IMR-90 (cell line): Measurements from ENCODE around the gene WFDC12. TPM values are rescaled to one million over a fixed set of nuclear protein-coding genes. Genes with fewer than 3 reads are reported as not detected.

ENCODE experiments used
- ATAC-seq: fragments of 200-7000 bp; cut with Tn5 transposase; 2 replicates; pipeline ENCODE4 v1.9.1; 2020; ENCODE audit warnings: low read depth, mild to moderate bottlenecking, moderate library complexity
- BruUV-seq: library from RNA; stranded (reverse); fragments of 400-500 nt; replicated peaks from 2 replicates; lab custom pipeline; 2021; lab: Mats Ljungman, UMichigan
- CTCF ChIA-PET: fragments of 300-600 bp; formaldehyde crosslinking; extraction: SDS; loops from one replicate; lab custom pipeline; 2021; ENCODE audit warnings: antibody characterized with exemption; lab: Yijun Ruan, JAX
- POLR2A ChIA-PET: fragments of 300-600 bp; sonication (Branson Sonifier 250); formaldehyde crosslinking; loops from one replicate; lab custom pipeline; 2022; ENCODE audit warnings: antibody characterized with exemption; ENCODE audit not compliant: unreplicated experiment; lab: Charles Lee
- DNase-seq: peaks from one replicate; pipeline ENCODE4 v3.0.0; 2013
- H2AFZ ChIP-seq: replicated peaks from 2 replicates; pipeline ENCODE3; 2013; ENCODE audit warnings: low read length, mild to moderate bottlenecking; ENCODE audit not compliant: poor library complexity
- H2AK5ac ChIP-seq: 2 replicates; pipeline ENCODE4 v1.6.1; 2013; ENCODE audit warnings: low read depth, low read length, inconsistent platforms
- H2AK9ac ChIP-seq: replicated peaks from 2 replicates; pipeline ENCODE3; 2013; ENCODE audit warnings: mild to moderate bottlenecking, low read depth, low read length, moderate library complexity; ENCODE audit not compliant: poor library complexity
- H2BK120ac ChIP-seq: 2 replicates; pipeline ENCODE4 v1.6.1; 2013; ENCODE audit warnings: low read depth, low read length, inconsistent platforms
- H2BK15ac ChIP-seq: 3 replicates; pipeline ENCODE4 v1.6.1; 2013; ENCODE audit warnings: low read depth, low read length, inconsistent platforms
- H2BK20ac ChIP-seq: 2 replicates; pipeline ENCODE4 v1.6.1; 2013; ENCODE audit warnings: low read depth, mild to moderate bottlenecking, inconsistent platforms, low read length, moderate library complexity
- H2BK5ac ChIP-seq: 2 replicates; pipeline ENCODE4 v1.6.1; 2013; ENCODE audit warnings: mild to moderate bottlenecking, low read depth, low read length, inconsistent platforms; ENCODE audit not compliant: poor library complexity, severe bottlenecking
- H3K14ac ChIP-seq: replicated peaks from 2 replicates; pipeline ENCODE4 v1.6.1; 2013; ENCODE audit warnings: low read depth, low read length, inconsistent platforms
- H3K18ac ChIP-seq: 2 replicates; pipeline ENCODE4 v1.6.1; 2013; ENCODE audit warnings: low read depth, low read length, control low read depth
- H3K23ac ChIP-seq: 2 replicates; pipeline ENCODE4 v1.6.1; 2013; ENCODE audit warnings: low read depth, low read length, inconsistent platforms
- H3K27ac ChIP-seq: 2 replicates; pipeline ENCODE4 v1.5.1; 2013; ENCODE audit warnings: mild to moderate bottlenecking, control low read depth, low read length; ENCODE audit not compliant: insufficient read depth
- H3K27me3 ChIP-seq: 2 replicates; pipeline ENCODE4 v1.6.1; 2013; ENCODE audit warnings: low read length; ENCODE audit not compliant: control insufficient read depth, insufficient read depth
- H3K36me3 ChIP-seq: 2 replicates; pipeline ENCODE4 v1.6.1; 2013; ENCODE audit warnings: low read length, mixed read lengths; ENCODE audit not compliant: control insufficient read depth, insufficient read depth
- H3K4ac ChIP-seq: 2 replicates; pipeline ENCODE4 v1.6.1; 2013; ENCODE audit warnings: low read depth, low read length, inconsistent platforms
- H3K4me1 ChIP-seq: 2 replicates; pipeline ENCODE4 v1.6.1; 2013; ENCODE audit warnings: low read length, mixed read lengths; ENCODE audit not compliant: control insufficient read depth, insufficient read depth
- H3K4me2 ChIP-seq: 2 replicates; pipeline ENCODE4 v1.6.1; 2013; ENCODE audit warnings: low read depth, mild to moderate bottlenecking, control low read depth, low read length, moderate library complexity
- H3K4me3 ChIP-seq: 2 replicates; pipeline ENCODE4 v1.5.1; 2013; ENCODE audit warnings: low read depth, mild to moderate bottlenecking, control low read depth, low read length, moderate library complexity; ENCODE audit not compliant: insufficient read depth
- H3K56ac ChIP-seq: 2 replicates; pipeline ENCODE4 v1.6.1; 2013; ENCODE audit warnings: low read length, inconsistent platforms; ENCODE audit not compliant: insufficient read depth; ENCODE audit errors: extremely low read depth
- H3K79me1 ChIP-seq, 2 experiments: 2 replicates each; pipeline ENCODE4 v1.6.1; 2013; ENCODE audit warnings: low read length in 2 of 2, inconsistent platforms in 1 of 2, low read depth in 1 of 2
- H3K9ac ChIP-seq: 2 replicates; pipeline ENCODE4 v1.6.1; 2013; ENCODE audit warnings: low read depth, low read length, control low read depth
- H3K9me1 ChIP-seq: 2 replicates; pipeline ENCODE4 v1.6.1; 2013; ENCODE audit warnings: low read length, inconsistent platforms; ENCODE audit not compliant: insufficient read depth
- H3K9me3 ChIP-seq: 2 replicates; pipeline ENCODE4 v1.6.1; 2013; ENCODE audit warnings: low read length; ENCODE audit not compliant: control insufficient read depth, insufficient read depth
- H4K20me1 ChIP-seq: 2 replicates; pipeline ENCODE4 v1.6.1; 2013; ENCODE audit warnings: low read length, inconsistent platforms; ENCODE audit not compliant: insufficient read depth
- H4K5ac ChIP-seq: 2 replicates; pipeline ENCODE4 v1.6.1; 2013; ENCODE audit warnings: mild to moderate bottlenecking, low read depth, low read length, control low read depth
- H4K8ac ChIP-seq, 2 experiments: 2 replicates each; pipeline ENCODE4 v1.6.1; 2013; ENCODE audit warnings: low read depth in 2 of 2, low read length in 2 of 2, control low read depth in 1 of 2, inconsistent platforms in 1 of 2
- H4K91ac ChIP-seq: 2 replicates; pipeline ENCODE4 v1.6.1; 2013; ENCODE audit warnings: low read depth, low read length, inconsistent platforms; ENCODE audit not compliant: insufficient read depth
- BHLHE40 ChIP-seq: fragments of 150-350 bp; IDR thresholded peaks from 2 replicates; pipeline ENCODE4 v1.6.1; 2016; ENCODE audit warnings: mild to moderate bottlenecking, low read depth, low read length
- CEBPB ChIP-seq: IDR thresholded peaks from 2 replicates; pipeline ENCODE4 v1.6.1; 2012; ENCODE audit warnings: low read depth, low read length, improper control_type of control experiment
- CHD1 ChIP-seq: IDR thresholded peaks from 2 replicates; pipeline ENCODE4 v1.6.1; 2012; ENCODE audit warnings: low read depth, low read length, improper control_type of control experiment
- CTCF ChIP-seq: conservative IDR thresholded peaks from 2 replicates; pipeline ENCODE4 v1.5.1; 2012; ENCODE audit warnings: mild to moderate bottlenecking, low read depth, low read length, improper control_type of control experiment
- FOS ChIP-seq: fragments of 150-350 bp; IDR thresholded peaks from 2 replicates; pipeline ENCODE4 v1.6.1; 2016; ENCODE audit warnings: low read depth, low read length
- MAFK ChIP-seq: IDR thresholded peaks from 2 replicates; pipeline ENCODE4 v1.6.1; 2012; ENCODE audit warnings: low read depth, low read length, improper control_type of control experiment
- MAZ ChIP-seq: IDR thresholded peaks from 2 replicates; pipeline ENCODE4 v1.6.1; 2012; ENCODE audit warnings: low read depth, mild to moderate bottlenecking, low read length, improper control_type of control experiment, moderate library complexity, borderline replicate concordance
- MXI1 ChIP-seq: IDR thresholded peaks from 2 replicates; pipeline ENCODE4 v1.6.1; 2012; ENCODE audit warnings: low read depth, mild to moderate bottlenecking, low read length, moderate library complexity, borderline replicate concordance
- NFE2L2 ChIP-seq: fragments of 150-350 bp; IDR thresholded peaks from 2 replicates; pipeline ENCODE4 v1.6.1; 2016; ENCODE audit warnings: low read depth, mild to moderate bottlenecking, low read length
- POLR2A ChIP-seq: IDR thresholded peaks from 2 replicates; pipeline ENCODE4 v1.6.1; 2012; ENCODE audit warnings: mild to moderate bottlenecking, low read depth, low read length
- RAD21 ChIP-seq: IDR thresholded peaks from 2 replicates; pipeline ENCODE4 v1.6.1; 2012; ENCODE audit warnings: low read length, improper control_type of control experiment
- RCOR1 ChIP-seq: IDR thresholded peaks from 2 replicates; pipeline ENCODE4 v1.6.1; 2012; ENCODE audit warnings: mild to moderate bottlenecking, low read length, improper control_type of control experiment; ENCODE audit not compliant: insufficient replicate concordance
- RFX5 ChIP-seq: IDR thresholded peaks from 2 replicates; pipeline ENCODE4 v1.8.0; 2012; ENCODE audit warnings: low read depth, mild to moderate bottlenecking, low read length, moderate library complexity
- SMC3 ChIP-seq: fragments of 150-350 bp; IDR thresholded peaks from 2 replicates; pipeline ENCODE4 v1.6.1; 2016; ENCODE audit warnings: low read depth, mild to moderate bottlenecking, antibody characterized with exemption, low read length, moderate library complexity
- WGBS, 2 experiments: methylation state at CpG; one replicate each; pipeline versions ENCODE4 v1.1.5 to v1.1.7; 2013; ENCODE audit warnings: missing lambda C conversion rate in 2 of 2; ENCODE audit not compliant: insufficient read length in 1 of 2; ENCODE audit errors: extremely low coverage in 2 of 2; 5-methylcytosine and 5-hydroxymethylcytosine counted together
- dilution Hi-C: fragments of 300-500 bp; cut with HindIII; formaldehyde crosslinking; loops from one replicate; pipeline ENCODE4 v1.14.3; 2018; ENCODE audit warnings: low sequenced_read_pairs; ENCODE audit not compliant: unreplicated experiment
- in situ Hi-C: fragments of 300-500 bp; cut with MboI; formaldehyde crosslinking; loops from 3 replicates; pipeline ENCODE4 v1.14.3; 2019; ENCODE audit warnings: low sequenced_read_pairs, inconsistent platforms, mixed read lengths
- intact Hi-C: fragments of 100-400 bp; cut with micrococcal nuclease; formaldehyde crosslinking; loops from 2 replicates; pipeline ENCODE4 v1.10.0; 2022
- polyA plus RNA-seq, 3 experiments: library from polyadenylated mRNA; depleted of rRNA; stranded (reverse); fragments of >200 nt; gene quantifications; 2 replicates each; pipeline ENCODE4 v1.2.3, GENCODE V29; 2012; ENCODE audit warnings: low replicate concordance in 1 of 3
- total RNA-seq: library from RNA; depleted of rRNA; stranded (reverse); fragments of >200 nt; gene quantifications from 2 replicates; pipeline ENCODE4 v1.2.3, GENCODE V29; 2012
- TF ChIP-seq, protein P1 (sequence below): fragments of 150-350 bp; IDR thresholded peaks from 2 replicates; pipeline ENCODE4 v1.6.1; 2016; ENCODE audit warnings: low read depth, mild to moderate bottlenecking, low read length, moderate library complexity, borderline replicate concordance
- TF ChIP-seq, protein P2 (sequence below): fragments of 150-350 bp; IDR thresholded peaks from 2 replicates; pipeline ENCODE4 v1.6.1; 2017; ENCODE audit warnings: mild to moderate bottlenecking, antibody characterized with exemption, low read length, low read depth

WFDC12 gene
- total and polyA plus RNA-seq, 2 of the 4 experiments (the other 2 are of a cell fraction), result not detected

- H4K20me1 ChIP-seq, result no peaks in the 10 kb centered on the region
- H2BK5ac ChIP-seq, result peak overlapping the region; percentile 10
- BruUV-seq, result no TSS peak
- no peak overlapping the region for H3K4ac ChIP-seq
- no peaks in the 10 kb centered on the region for H3K9me3 ChIP-seq
- no peaks in the 10 kb centered on the region; the same call in 1 of the 2 replicates for H3K9me1 ChIP-seq
- no peak for DNase-seq
- no peak overlapping the region for H3K4me3 ChIP-seq
- H3K18ac ChIP-seq, result peak overlapping the region; percentile 24; the same call in 1 of the 2 replicates
- H2BK120ac ChIP-seq, result no peak overlapping the region
- H3K23ac ChIP-seq, result no peak overlapping the region
- H3K36me3 ChIP-seq, result 0 out of 2 replicates have a peak, but pooled peaks cover 1% of the 10 kb centered on the region
- H2BK15ac ChIP-seq, result peak overlapping the region; percentile 31; the same call in 1 of the 3 replicates
- peak overlapping the region; percentile 63 for H4K5ac ChIP-seq
- no peak overlapping the region for H3K27ac ChIP-seq
- no CpG with 5 or more reads among the region's 1 CpG for WGBS, 2 experiments
- no peak for ATAC-seq
- dilution Hi-C loops (no loop called here), in situ Hi-C loops (loop anchor here (5.0 kb wide), 1 partner anchor 39 kb away; no protein-coding TSS in a partner anchor), intact Hi-C loops (loop anchor here (5.0 kb wide), 1 partner anchor 34 kb away; no protein-coding TSS in a partner anchor)
- 0 out of 2 replicates have a peak overlapping the region, but pooled peaks have one; percentile 17 for H2AK5ac ChIP-seq
- H3K9ac ChIP-seq, result no peak overlapping the region
- ChIA-PET POLR2A (no interaction called here), CTCF (no interaction called here)
- H3K4me2 ChIP-seq, result no peak overlapping the region
- H2AK9ac ChIP-seq, result no peak overlapping the region
- H3K4me1 ChIP-seq, result peaks cover 16% of the 10 kb centered on the region
- H3K56ac ChIP-seq, result no peak overlapping the region
- H3K14ac ChIP-seq, result no peak overlapping the region
- TF ChIP-seq CTCF (no peak), MAFK (no peak), RCOR1 (no peak), POLR2A (no peak), BHLHE40 (no peak), FOS (no peak), CHD1 (no peak), RAD21 (no peak), NFE2L2 (no peak), SMC3 (no peak), MAZ (no peak), MXI1 (no peak), RFX5 (no peak), CEBPB (no peak)
- TF ChIP-seq, protein P1, sequence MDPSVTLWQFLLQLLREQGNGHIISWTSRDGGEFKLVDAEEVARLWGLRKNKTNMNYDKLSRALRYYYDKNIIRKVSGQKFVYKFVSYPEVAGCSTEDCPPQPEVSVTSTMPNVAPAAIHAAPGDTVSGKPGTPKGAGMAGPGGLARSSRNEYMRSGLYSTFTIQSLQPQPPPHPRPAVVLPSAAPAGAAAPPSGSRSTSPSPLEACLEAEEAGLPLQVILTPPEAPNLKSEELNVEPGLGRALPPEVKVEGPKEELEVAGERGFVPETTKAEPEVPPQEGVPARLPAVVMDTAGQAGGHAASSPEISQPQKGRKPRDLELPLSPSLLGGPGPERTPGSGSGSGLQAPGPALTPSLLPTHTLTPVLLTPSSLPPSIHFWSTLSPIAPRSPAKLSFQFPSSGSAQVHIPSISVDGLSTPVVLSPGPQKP, result no peak
- TF ChIP-seq, protein P2, sequence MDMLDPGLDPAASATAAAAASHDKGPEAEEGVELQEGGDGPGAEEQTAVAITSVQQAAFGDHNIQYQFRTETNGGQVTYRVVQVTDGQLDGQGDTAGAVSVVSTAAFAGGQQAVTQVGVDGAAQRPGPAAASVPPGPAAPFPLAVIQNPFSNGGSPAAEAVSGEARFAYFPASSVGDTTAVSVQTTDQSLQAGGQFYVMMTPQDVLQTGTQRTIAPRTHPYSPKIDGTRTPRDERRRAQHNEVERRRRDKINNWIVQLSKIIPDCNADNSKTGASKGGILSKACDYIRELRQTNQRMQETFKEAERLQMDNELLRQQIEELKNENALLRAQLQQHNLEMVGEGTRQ, result no peak
- no peak overlapping the region for H2BK20ac ChIP-seq
- H3K79me1 ChIP-seq, result no peaks in the 10 kb centered on the region; a peak in 1 of 4 replicates
- H2AFZ ChIP-seq, result no peak overlapping the region
- H4K8ac ChIP-seq, result no peak overlapping the region
- H3K27me3 ChIP-seq, result no peaks in the 10 kb centered on the region
- H4K91ac ChIP-seq, result no peak overlapping the region; the same call in 1 of the 2 replicates
These were observed 38.4 kb downstream of the WFDC12 start for GRCh38 chr20:45085867-45086266.
